Stimulated activated CD4-positive, alpha-beta T cell treated with anti-CD3 and anti-CD28 coated beads, Interleukin-12 subunit alpha, Interleukin-12 subunit beta, amount 100 ng/mL, for 4 hours (primary cell): ENCODE results near the gene DNAJC15.
"Not testable (repeated sequence)": the region's sequence is repeated elsewhere in the genome, so short reads cannot be mapped to it uniquely, and the experiment has no call there.

Experiments used
- DNase-seq: peaks from one replicate; pipeline ENCODE4 v3.0.0-alpha.2; 2020

The DNAJC15 gene

GRCh38 chr13:43005460-43006236, 17.7 kb upstream of the DNAJC15 start:
- DNase-seq: no peak

GRCh38 chr13:43006893-43007631, 16.3 kb upstream of the DNAJC15 start:
- no peak for DNase-seq

- no peak for DNase-seq
These were observed 14.8 kb upstream of the DNAJC15 start for GRCh38 chr13:43008596-43008995.

GRCh38 chr13:43009506-43009905, 13.9 kb upstream of the DNAJC15 start:
- DNase-seq: no peak

- no peak for DNase-seq
These were observed 9.2 kb upstream of the DNAJC15 start for GRCh38 chr13:43014162-43014561.

GRCh38 chr13:43016226-43016625, 7.2 kb upstream of the DNAJC15 start:
- no peak for DNase-seq

- DNase-seq: no peak
These were observed 3.6 kb upstream of the DNAJC15 start for GRCh38 chr13:43019811-43020210.

GRCh38 chr13:43020794-43021193, 2.6 kb upstream of the DNAJC15 start:
- DNase-seq: no peak

- no peak for DNase-seq
These were observed 1.3 kb upstream of the DNAJC15 start for GRCh38 chr13:43021926-43022670.

- DNase-seq: no peak
These were observed 475 bp upstream of the DNAJC15 start for GRCh38 chr13:43022934-43023288.

GRCh38 chr13:43026262-43026661, 2.9 kb downstream of the DNAJC15 start:
- no peak for DNase-seq

- DNase-seq: no peak
These were observed 7.2 kb downstream of the DNAJC15 start for GRCh38 chr13:43030548-43030947.

- DNase-seq: no peak
These were observed 8.5 kb downstream of the DNAJC15 start for GRCh38 chr13:43031881-43032280.

- no peak for DNase-seq
These were observed 9.7 kb downstream of the DNAJC15 start for GRCh38 chr13:43033038-43033437.

GRCh38 chr13:43036351-43037250, 13.2 kb downstream of the DNAJC15 start:
- DNase-seq: no peak

- no peak for DNase-seq
These were observed 16.6 kb downstream of the DNAJC15 start for GRCh38 chr13:43039966-43040365.

- DNase-seq: not testable (repeated sequence)
These were observed 17.4 kb downstream of the DNAJC15 start for GRCh38 chr13:43040581-43041368.

GRCh38 chr13:43041369-43041921, 18.1 kb downstream of the DNAJC15 start:
- DNase-seq: no peak

GRCh38 chr13:43042410-43042921, 19.1 kb downstream of the DNAJC15 start:
- no peak for DNase-seq

GRCh38 chr13:43044720-43045301, 21.4 kb downstream of the DNAJC15 start:
- no peak for DNase-seq

GRCh38 chr13:43045302-43045773, 22.0 kb downstream of the DNAJC15 start:
- not testable (repeated sequence) for DNase-seq
